Measurements from ENCODE around the gene MUC5AC.
"Not testable (repeated sequence)": the region's sequence is repeated elsewhere in the genome, so short reads cannot be mapped to it uniquely, and the experiment has no call there.

MUC5AC gene

DNA sequence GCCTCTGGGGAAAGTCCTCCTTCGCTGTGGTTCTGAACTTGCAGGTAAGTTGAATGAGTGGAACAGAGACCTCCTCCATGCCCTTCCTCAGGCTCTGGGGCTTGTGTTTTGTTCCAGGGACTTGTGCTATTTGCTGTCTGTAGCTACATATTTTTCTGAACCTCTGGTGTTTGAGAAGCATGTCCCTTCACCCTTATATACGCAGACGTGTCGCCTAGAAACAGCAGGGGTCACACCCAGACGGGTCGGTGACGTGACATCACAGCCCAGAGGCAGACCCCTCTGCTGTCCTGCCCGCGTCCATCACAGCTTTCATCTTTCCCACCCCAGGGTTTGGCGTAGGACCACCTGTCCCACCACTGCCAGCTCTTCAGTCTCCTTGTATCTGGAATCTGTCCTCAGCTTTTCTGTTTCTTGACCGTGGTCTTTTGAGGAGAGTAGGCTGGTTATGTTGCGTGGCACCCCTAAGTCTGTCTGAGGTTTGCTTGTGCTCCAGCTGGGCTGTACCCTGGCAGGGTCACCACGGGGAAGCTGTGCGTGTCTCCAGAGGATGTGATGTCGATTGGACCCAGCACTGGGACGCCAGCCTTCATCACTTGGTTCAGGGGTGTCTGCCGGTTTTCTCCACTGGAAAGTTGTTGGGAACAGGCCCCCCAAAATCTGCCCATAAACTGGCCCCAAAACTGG, 51.8 kb downstream of the MUC5AC start:
- no peak for DNase-seq

DNA sequence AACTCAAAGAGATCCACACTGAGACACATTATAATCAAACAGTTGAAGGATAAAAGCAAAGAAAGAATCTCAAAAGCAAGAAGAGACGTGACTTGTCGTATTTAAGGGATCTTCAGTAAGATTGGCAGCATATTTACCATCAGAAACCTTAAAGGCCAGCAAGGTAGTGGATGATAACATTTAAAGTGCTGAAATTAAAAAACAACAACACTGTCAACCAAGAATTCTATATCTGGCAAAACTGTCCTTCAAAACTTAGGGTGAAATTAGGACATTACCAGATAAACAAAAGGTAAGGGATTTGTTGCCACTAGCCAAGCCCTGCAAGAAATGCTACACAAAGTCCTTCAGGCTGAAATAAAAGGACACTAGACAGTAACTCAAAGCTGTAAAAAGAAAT, 54.1 kb downstream of the MUC5AC start:
- no peak for DNase-seq

DNA sequence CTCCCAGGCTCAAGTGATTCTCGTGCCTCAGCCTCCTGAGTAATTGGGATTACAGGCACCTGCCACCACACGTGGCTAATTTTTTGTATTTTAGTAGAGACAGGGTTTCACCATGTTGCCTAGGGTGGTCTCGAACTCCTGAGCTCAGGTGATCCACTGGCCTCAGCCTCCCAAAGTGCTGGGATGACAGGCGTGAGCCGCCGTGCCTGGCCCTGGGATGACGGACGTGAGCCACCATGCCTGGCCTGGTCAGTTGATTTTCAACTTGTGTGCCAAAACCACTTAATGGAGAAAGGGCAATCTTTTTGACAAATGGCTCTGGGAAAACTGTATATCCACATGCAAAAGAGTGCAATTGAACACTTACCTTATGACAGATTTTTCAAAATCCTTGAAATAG, 58.1 kb downstream of the MUC5AC start:
- not testable (repeated sequence) for DNase-seq

DNA sequence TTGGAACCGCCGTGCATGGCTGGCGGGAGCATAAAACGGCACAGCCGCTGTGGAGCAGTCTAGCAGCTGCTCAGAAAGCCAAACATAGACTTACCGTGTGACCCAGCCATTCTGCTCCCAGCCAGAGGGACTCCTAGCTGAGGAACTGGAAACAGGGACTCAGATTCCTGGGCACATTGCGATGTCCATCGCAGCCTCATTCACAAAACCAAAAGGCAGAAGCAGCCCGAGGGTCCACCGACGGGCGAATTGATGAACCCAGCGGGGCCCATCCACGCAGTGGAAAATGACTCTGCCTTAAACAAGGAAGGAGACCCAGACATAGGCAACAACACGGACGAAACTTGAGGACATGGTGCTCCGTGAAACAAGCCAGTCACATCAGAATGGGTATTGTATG, 59.4 kb downstream of the MUC5AC start:
- DNase-seq: no peak

DNA sequence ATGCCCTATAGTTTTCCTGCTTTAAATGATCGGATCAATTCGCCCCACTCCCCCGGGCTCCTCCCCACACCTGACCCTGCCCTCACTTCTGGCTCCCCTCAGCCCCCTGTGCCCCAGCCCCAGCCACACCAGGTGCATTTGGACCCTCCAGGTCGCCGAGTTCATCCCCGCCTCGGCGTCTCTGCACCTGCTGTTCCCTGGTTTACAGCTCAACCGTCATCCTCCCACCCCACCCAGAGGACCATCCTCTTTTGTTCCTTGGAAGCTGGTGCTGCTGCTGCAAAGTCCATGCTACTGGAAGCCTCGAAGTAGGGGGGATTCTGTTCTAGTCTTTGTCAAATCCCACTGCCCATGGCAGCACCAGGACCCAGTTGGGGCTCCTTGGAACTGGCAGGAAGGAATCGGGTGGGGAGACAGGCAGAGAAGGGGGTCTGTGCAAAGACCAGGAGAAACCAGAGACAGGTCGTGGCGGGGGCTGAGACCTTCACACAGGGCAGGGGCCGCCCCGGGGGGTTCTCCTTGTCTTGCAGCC, 60.6 kb downstream of the MUC5AC start:
- DNase-seq: no peak

DNA sequence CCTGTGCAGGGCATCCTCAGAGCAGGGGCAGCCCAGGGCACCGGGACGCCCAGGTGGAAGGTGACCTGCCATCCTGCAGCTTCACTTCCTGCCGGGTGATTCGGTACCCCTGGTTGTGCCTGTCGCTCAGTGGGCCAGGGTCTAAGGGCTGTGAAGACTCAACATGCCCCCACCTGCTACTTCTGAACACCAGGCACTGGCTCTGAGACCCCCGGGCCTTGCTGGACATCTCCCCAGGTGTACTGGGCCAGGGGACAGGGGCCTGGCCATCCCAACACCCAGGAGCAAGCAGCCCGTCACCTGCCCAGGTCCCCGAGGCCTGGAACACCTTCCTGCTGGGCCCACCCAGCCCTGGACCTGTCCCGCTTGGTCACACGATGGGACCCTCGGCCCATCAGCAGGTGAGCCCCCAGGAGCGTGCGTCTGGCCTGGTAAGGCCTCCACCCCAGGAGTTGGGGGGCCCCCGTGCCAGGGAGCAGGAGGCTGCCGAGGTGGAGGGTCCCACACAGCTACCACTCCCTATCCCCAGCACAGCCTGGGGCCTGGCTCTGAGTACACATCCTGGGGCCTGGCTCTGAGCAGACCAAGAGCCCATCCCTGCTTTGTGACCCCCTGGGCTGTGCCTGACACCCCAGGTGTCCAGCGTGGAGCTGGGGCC, 61.2 kb downstream of the MUC5AC start:
- no peak for DNase-seq

DNA sequence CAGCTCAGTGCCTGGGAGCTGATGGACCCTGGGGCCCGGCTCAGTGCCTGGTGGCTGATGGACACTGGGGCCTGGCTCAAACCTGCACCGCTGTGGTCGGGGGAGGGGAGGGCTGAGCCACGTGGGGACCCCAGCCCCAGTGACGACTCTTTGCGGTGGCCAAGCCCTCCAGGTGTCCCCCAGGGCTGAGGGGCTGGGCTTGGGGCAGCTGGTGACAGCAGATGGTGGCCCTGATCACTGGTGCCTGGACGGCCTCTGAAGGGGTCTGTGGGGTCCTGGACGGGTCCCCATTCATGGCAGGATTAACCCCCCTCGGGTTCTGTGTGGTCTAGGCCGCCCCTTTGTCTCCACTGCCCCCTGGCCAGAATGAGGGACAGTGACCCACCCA, 61.7 kb downstream of the MUC5AC start:
- no peak for DNase-seq

DNA sequence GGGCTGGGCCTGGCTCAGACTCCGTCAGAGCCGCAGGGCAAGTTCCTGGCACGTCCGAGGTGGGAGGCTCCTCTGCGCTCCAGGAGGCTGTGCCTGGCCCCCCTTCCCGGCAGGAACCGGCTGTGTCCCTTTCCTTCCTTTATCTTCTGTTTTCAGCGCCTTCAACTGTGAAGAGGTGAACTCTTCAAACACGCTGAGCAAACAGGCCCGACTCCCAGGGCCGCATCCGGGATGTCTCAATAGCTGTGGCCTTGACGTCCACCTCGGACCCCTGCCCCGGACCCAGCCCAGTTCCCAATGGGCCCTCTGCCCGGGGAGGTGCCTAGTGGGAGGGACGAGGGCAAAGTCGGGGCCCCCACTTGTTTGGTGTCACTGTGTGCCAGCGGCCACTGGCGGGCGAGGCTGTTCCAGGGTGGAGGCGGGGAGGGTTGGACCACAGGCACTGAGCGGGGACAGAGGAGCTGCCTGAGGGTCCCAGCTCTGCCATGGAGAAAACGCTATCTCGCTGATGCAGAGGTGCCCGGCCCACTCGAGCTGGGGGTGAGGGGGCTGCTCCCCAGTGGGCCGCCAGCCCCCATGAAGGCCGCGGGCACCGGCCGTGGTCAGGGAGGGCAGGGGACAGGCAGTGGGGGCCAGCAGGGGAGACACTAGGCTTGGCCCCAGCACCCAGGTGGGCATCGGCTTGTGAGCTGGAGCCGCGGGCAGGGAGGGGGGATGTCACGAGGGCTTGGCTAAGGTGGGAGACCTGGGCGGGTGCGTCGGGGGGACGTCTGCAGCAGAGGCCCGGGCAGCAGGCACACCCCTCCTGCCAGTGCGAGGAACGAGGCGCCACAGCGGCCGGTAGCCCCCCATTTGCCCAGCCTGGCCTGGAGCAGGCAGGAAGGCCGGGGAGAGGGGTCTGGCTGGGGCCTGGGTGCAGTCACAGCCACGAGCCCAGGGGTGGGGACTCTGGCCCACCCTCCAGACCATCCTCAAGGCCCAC, 62.4 kb downstream of the MUC5AC start:
- DNase-seq: no peak

DNA sequence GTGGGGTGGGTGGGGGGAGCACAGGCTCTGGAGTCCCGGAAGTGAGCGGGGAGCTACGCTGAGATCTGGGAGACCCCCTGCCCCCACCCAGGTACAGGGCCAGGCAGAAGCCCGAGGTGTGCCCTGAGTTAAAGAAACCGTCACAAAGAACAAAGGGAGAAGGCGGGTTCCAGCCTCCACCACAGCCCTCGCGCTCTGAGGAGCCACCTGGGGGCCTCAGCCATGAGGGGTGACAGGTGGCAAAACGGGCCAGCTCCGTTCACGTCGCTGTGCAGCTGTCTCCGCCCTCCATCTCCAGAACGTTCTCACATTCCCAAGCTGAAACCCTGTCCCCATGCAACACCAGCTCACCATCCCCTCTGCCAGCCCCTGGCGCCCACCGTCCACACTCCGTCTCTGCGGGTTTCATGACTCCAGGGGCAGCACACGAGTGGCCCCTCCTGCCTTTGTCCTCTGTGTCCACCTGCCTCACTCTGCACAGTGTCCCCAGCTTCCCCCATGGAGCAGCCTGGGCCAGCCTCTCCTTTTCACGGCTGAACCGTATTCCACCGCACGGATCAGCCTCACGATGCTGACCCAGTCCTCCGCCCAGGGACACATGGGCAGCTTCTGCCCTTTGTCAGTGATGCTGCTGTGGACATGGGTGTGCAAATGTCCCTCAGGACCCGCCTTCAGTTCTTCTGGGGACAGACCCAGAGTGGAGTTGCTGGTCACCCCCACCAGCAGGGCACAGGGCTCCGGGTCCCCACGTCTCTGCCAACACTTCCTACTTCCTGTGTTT, 63.4 kb downstream of the MUC5AC start:
- DNase-seq: no peak

DNA sequence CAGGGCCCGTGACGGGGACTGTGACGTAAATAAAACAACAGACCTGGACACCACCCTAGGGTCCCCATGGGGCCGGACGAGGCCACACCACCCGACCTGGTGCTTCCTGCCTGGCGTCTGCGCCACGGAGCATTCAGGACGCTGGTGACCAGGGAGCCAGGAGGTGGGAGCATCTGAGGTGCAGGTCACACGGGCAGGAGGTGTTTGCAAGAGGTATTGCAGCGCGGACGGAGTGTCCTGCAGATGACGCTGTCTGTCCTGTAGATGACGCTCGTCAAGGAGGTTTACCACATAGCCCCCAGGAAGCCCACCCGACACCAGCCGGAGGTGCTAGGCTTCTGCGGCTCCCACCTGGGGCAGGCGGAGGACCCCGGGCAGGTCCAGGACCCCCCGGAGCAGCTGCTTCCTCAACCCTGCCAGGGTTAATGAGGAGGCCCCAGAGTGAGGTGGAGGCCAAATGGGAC, 64.1 kb downstream of the MUC5AC start:
- no peak for DNase-seq

DNA sequence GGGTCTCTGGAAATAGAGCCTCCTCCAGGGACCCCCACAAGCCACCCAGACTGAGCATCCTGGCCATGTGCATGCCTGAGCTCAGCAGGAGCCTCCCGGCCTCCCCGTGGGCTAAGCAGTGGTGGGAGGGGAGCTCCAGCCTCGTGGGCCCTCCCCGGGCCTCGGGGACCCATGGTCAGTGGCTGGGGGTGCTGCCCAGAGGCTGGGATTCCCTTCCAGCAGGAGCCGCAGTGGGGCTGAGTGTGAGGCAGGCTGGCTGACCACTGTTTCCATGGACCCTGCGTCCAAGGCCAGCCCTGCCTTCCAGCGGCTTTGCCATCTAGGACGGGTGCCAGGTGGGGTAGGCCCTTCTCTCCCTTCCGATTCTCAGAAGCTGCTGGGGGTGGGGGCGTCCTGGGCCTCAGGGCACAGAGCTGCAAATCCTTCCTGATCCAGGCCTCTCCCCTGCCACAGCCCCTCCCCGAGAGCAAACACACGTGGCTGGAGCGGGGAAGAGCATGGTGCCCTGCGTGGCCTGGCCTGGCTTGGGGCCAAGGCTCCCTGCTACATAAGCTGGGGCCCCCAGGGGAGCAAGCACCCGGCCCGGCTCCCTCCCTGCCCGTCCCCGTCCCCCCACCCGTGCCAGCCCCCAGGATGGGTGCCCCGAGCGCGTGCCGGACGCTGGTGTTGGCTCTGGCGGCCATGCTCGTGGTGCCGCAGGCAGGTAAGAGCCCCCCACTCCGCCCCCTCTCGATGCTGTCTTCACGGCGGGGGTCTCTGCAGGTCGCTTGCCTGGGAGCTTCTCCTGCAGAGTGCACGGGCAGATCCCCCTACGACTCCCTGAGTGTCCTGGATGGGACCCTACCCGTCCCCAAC, 65.0 kb downstream of the MUC5AC start, which contains the start of gene MUC5B:
MUC5B (plus strand) TSS at position 576 of the 855 bp plus-strand sequence; CDS start at position 634, 58 bp downstream.
- DNase-seq: no peak

DNA sequence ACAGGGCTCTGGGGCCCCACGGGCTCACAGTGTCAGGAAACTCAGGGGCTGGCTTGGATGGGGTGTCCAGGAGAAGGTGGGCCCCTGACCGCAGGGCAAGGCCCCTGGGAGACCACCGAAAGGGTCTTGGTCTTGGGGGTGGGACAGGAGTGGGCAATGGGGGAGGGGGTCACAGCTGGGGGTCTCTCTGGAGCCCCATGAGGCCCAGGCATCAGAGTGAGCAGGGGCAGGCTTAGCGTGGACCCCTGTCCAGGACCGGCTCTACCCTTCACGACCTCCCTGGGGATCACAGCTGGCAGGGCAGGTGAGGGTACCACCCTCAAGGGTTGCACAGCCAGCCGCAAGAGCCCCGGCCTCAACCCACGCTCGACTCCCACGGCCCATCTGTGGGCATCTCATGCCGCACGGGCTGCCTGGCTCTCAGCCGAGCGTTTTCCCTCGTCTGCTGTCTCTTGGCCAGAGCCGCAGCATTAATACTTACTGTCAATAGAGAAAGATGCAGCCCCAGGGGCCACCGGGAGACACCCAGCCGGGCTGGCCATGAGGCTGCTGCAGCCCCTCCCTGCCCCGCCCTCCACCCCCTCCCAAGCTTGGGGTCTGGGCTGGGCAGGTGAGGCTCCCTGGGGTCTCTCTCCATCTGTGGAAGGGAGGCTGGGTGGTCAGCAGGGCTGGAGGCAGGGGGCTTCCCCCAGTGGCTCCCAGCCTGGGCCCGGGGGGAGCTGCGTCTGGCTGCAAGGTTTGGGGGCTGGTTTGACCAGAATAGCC, 65.8 kb downstream of the MUC5AC start:
- no peak for DNase-seq

DNA sequence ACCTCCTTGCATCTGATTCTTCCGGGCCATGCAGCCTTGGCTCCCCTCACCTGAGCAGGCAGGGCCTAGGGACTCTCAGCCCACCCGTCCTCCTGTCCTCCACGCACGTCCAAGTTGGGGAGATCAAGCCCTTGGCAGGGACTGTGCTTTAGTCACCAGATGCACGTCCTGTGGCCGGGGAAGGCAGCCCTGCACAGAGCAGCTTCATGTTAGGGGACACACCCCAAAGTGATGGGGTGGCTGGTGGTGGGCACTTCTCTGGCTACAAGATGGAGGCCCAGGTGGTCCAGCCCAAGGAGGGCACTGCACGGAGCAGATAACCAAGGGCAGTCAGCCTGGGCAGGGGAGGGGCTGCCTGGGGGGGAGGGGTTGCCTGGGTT, 66.3 kb downstream of the MUC5AC start:
- no peak for DNase-seq

DNA sequence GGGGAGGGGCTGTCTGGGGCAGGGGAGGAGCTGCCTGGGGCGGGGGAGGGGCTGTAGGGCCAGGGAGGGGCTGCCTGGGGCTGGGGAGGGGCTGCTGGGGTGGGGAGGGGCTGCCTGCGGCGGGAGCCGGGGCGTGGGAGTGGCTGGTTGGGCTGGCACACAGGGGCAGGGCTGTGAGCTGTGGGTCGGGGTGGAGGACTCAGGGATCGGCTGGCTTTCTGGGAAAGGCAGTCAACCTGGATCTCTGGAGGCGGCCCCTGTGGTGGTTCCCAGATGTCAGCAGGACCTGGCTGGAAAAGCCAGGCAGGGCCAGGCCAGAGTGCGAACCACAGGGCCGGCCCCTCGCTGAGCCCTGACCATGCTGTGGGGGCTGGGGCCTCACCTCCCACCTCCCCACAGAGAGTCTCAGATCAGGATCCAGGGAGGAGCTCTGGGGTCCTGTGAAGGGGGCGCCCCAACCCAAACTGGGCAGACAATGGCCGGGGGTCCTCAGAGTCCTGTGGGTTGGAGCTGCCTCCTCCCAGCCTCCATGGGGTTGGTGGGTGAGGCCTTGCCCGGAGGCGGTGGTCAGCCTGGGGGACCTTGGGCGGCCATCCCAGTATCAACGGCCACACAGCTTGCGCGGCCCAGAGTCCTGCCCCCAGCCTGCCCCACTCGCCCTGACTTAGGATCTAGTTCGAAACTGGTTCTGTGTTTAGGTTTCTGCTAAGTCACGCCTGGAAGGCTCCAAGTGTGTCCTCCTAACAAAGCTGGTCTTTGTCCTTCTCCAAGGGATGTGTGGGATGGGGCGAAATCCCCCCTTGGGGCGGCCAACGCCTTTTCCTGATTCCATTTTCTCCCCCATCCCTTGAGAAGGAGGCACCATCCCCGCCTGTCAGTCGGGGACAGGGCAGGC, 67.0 kb downstream of the MUC5AC start:
- DNase-seq: no peak

DNA sequence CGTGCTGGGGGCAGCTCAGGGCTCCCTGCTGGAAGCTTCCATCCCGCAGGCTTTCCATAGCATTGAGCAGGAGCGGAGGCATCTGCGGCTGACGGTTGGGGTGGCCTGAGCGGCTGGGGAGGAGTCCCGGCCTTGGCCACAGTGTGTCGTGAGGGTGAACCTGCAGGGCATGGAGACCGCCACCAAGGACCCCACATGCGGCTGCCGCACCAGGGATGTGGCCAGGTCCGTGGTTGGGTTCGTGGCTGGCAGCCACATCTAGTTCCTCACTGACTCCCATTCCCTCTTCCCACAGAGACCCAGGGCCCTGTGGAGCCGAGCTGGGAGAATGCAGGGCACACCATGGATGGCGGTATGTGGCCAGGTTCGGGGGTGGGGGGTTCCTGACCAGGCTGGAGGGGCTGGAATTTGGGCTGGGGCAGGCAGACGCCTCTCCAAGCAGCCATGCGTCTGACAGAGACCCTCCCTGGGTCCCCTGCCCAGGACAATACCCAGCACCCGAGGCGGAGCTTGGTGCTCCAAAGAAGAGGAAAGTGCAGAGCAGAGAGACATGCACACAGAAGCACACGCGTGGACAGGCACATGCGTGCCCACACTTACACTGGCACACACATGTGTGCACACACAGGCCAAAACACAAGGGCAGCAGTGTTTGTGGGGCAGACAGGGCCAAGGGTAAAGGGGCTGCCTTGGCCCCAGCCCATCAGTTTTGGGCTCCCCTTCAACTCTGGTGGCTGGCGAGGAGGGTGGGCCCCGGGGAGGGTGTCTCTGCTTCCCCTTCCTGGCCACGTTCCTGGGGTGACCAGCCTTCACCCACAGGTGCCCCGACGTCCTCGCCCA, 67.9 kb downstream of the MUC5AC start:
- no peak for DNase-seq

DNA sequence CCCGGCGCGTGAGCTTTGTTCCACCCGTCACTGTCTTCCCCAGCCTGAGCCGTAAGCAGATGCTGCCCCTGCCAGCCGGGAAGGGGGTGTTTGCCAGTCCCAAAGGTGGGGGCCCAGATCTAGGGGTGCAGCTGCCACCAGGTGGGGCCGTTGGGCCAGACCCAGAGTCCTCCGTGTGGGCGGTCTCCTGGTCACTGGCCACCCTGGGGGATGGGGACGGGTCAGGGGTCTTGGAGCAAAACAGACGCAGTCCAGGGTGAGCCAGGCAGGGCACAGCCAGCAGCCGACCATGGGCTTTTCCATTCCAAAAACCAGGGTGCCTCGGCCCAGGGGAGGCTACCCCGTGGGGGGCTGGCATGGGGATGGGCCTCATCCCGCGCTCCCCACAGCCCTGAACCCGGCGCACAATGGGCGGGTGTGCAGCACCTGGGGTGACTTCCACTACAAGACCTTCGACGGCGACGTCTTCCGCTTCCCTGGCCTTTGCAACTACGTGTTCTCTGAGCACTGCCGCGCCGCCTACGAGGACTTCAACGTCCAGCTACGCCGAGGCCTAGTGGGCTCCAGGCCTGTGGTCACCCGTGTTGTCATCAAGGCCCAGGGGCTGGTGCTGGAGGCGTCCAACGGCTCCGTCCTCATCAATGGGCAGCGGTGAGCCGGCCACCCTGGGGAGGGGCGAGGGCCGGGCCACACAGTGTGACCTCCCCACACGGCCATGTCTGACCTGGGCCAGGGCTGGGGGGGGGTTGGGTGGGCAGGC, 68.7 kb downstream of the MUC5AC start:
- no peak for DNase-seq

DNA sequence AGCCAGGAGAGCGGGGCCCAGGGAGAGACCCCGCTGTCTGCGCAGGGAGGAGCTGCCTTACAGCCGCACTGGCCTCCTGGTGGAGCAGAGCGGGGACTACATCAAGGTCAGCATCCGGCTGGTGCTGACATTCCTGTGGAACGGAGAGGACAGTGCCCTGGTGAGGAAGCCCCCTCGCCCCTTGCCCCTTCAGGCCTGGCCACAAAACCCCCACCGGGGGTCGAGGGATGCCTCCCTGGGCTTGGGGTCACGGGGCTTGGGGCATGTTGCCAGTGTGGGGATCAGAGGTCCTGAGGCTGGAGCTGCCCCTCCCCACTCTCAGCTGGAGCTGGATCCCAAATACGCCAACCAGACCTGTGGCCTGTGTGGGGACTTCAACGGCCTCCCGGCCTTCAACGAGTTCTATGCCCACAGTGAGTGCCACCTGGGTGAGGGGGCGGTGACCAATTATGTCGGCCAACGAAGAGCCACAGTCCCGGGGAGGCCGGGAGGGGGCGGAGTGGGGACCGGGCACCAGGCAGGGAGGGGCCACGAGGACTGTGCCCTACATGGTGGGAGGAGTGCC, 69.3 kb downstream of the MUC5AC start:
- DNase-seq: no peak

All from cerebellar nuclear complex (tissue), 1 donor.